Ishikawa (cell line): ENCODE data around the gene TOMM22.

Experiments used
- CEBPB ChIP-seq: IDR thresholded peaks from 2 replicates; pipeline ENCODE4 v1.6.1; 2012
- CREB1 ChIP-seq: IDR thresholded peaks from 2 replicates; pipeline ENCODE4 v1.6.1; 2012; ENCODE audit warnings: low read depth
- EGR1 ChIP-seq: IDR thresholded peaks from 2 replicates; pipeline ENCODE4 v1.6.1; 2012
- EP300 ChIP-seq: IDR thresholded peaks from 2 replicates; pipeline ENCODE4 v1.6.1; 2012; ENCODE audit warnings: borderline replicate concordance
- FOXM1 ChIP-seq: IDR thresholded peaks from 2 replicates; pipeline ENCODE4 v1.6.1; 2012; ENCODE audit warnings: low read depth, borderline replicate concordance
- MAX ChIP-seq: IDR thresholded peaks from 2 replicates; pipeline ENCODE4 v1.6.1; 2012
- NFIC ChIP-seq: IDR thresholded peaks from 2 replicates; pipeline ENCODE4 v1.6.1; 2012
- RAD21 ChIP-seq: IDR thresholded peaks from 2 replicates; pipeline ENCODE4 v1.6.1; 2012; ENCODE audit warnings: low read depth
- TAF1 ChIP-seq: IDR thresholded peaks from 2 replicates; pipeline ENCODE4 v1.6.1; 2012; ENCODE audit warnings: low read depth, mild to moderate bottlenecking
- TCF12 ChIP-seq: IDR thresholded peaks from 2 replicates; pipeline ENCODE4 v1.6.1; 2012; ENCODE audit warnings: low read depth
- TEAD4 ChIP-seq: IDR thresholded peaks from 2 replicates; pipeline ENCODE4 v1.6.1; 2012
- USF1 ChIP-seq: IDR thresholded peaks from 2 replicates; pipeline ENCODE4 v1.6.1; 2012
- YY1 ChIP-seq: IDR thresholded peaks from 2 replicates; pipeline ENCODE4 v1.6.1; 2012; ENCODE audit warnings: low read depth
- ZBTB7A ChIP-seq: IDR thresholded peaks from 2 replicates; pipeline ENCODE4 v1.6.1; 2012; ENCODE audit warnings: low read depth
- TF ChIP-seq, protein P1 (sequence below): IDR thresholded peaks from 2 replicates; pipeline ENCODE4 v1.6.1; 2012; ENCODE audit warnings: low read depth, mild to moderate bottlenecking

TOMM22 gene

GRCh38 chr22:38681582-38682335, at the start of gene TOMM22:
Gene TOMM22, plus strand, starts transcription at chr22:38681957. Its CDS starts 22 bp downstream, at chr22:38681979.
- peak; percentile 96 for TF ChIP-seq TAF1
- TF ChIP-seq TEAD4, result peak; percentile 19; the same call in 1 of the 2 replicates
- TF ChIP-seq CEBPB, result no peak; the same call in 1 of the 2 replicates
- TF ChIP-seq CREB1, result no peak
- TF ChIP-seq MAX, result peak; percentile 87
- no peak; the same call in 1 of the 2 replicates for TF ChIP-seq EP300
- no peak for TF ChIP-seq FOXM1
- peak; percentile 99 for TF ChIP-seq YY1
- peak; percentile 57 for TF ChIP-seq EGR1
- no peak for TF ChIP-seq ZBTB7A
- TF ChIP-seq TCF12, result peak; percentile 85
- TF ChIP-seq NFIC, result no peak; the same call in 1 of the 2 replicates
- TF ChIP-seq USF1, result no peak
- TF ChIP-seq RAD21, result peak; percentile 32; the same call in 1 of the 2 replicates
- TF ChIP-seq, protein P1, sequence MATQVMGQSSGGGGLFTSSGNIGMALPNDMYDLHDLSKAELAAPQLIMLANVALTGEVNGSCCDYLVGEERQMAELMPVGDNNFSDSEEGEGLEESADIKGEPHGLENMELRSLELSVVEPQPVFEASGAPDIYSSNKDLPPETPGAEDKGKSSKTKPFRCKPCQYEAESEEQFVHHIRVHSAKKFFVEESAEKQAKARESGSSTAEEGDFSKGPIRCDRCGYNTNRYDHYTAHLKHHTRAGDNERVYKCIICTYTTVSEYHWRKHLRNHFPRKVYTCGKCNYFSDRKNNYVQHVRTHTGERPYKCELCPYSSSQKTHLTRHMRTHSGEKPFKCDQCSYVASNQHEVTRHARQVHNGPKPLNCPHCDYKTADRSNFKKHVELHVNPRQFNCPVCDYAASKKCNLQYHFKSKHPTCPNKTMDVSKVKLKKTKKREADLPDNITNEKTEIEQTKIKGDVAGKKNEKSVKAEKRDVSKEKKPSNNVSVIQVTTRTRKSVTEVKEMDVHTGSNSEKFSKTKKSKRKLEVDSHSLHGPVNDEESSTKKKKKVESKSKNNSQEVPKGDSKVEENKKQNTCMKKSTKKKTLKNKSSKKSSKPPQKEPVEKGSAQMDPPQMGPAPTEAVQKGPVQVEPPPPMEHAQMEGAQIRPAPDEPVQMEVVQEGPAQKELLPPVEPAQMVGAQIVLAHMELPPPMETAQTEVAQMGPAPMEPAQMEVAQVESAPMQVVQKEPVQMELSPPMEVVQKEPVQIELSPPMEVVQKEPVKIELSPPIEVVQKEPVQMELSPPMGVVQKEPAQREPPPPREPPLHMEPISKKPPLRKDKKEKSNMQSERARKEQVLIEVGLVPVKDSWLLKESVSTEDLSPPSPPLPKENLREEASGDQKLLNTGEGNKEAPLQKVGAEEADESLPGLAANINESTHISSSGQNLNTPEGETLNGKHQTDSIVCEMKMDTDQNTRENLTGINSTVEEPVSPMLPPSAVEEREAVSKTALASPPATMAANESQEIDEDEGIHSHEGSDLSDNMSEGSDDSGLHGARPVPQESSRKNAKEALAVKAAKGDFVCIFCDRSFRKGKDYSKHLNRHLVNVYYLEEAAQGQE, result peak; percentile 31; the same call in 1 of the 2 replicates

GRCh38 chr22:38632528-38632927, 49.2 kb upstream of the TOMM22 start:
- TF ChIP-seq, protein P1, result no peak
- TF ChIP-seq YY1 (no peak), ZBTB7A (no peak), USF1 (no peak), EP300 (no peak), TAF1 (no peak), TCF12 (no peak), RAD21 (no peak), TEAD4 (no peak), EGR1 (no peak), CEBPB (no peak)

DNA sequence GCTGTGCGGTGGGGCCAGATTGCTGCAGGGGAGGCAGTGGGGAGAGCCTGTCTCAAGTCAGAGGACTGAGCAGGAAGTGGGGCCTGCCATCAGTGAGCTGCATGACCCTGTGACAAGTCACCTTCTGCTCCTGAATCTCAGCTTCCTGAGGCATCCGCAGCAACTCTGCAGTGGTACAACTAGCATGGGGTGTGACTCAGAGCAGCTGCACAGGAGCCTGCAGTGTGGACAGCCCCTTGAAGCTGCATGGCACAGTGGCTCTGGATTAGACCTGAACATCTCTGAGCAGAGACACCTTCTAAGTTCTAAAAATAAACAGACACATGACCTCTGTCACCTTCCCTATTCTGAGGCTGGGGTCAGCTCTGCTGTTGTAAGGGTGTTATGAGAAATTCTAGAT, 43.5 kb upstream of the TOMM22 start:
- TF ChIP-seq RAD21 (no peak), TCF12 (no peak), YY1 (no peak), TAF1 (no peak), USF1 (no peak), ZBTB7A (no peak), TEAD4 (no peak), NFIC (no peak), MAX (no peak), CEBPB (no peak), FOXM1 (no peak), EGR1 (no peak), CREB1 (no peak), EP300 (no peak)
- TF ChIP-seq, protein P1, result no peak

GRCh38 chr22:38638728-38639127, 43.0 kb upstream of the TOMM22 start:
- TF ChIP-seq MAX (no peak), FOXM1 (no peak), USF1 (no peak), CEBPB (no peak), EP300 (no peak), RAD21 (no peak), YY1 (no peak), EGR1 (no peak), NFIC (no peak), ZBTB7A (no peak), CREB1 (no peak), TAF1 (no peak), TEAD4 (no peak), TCF12 (no peak)
- TF ChIP-seq, protein P1, result no peak
